BE2C (cell line): ENCODE results near the gene ZNF331.

ENCODE experiments used
- DNase-seq: peaks from one replicate; pipeline ENCODE4 v3.0.0-alpha.2; 2020
- H3K27me3 ChIP-seq: fragments of 250-450 bp; sonication (Bioruptor Pico); 2 replicates; pipeline ENCODE4 v1.5.1; 2020; ENCODE audit warnings: mild to moderate bottlenecking
- H3K36me3 ChIP-seq: fragments of 250-450 bp; sonication (Bioruptor Pico); 2 replicates; pipeline ENCODE4 v1.5.1; 2020; ENCODE audit warnings: mild to moderate bottlenecking
- H3K4me1 ChIP-seq: fragments of 250-450 bp; sonication (Bioruptor Pico); 2 replicates; pipeline ENCODE4 v1.5.1; 2020
- H3K4me3 ChIP-seq: 2 replicates; pipeline ENCODE4 v1.5.1; 2011; ENCODE audit warnings: low read depth, low read length
- H3K9me3 ChIP-seq: fragments of 250-450 bp; sonication (Bioruptor Pico); 2 replicates; pipeline ENCODE4 v1.5.1; 2020
- CTCF ChIP-seq: IDR thresholded peaks from 2 replicates; pipeline ENCODE4 v1.5.1; 2012; ENCODE audit warnings: mild to moderate bottlenecking, low read depth, low read length

The ZNF331 gene

GRCh38 chr19:53531457-53531856 lies 6.5 kb upstream of the ZNF331 start:
- TF ChIP-seq CTCF = no peak
- no peak for DNase-seq
- no peak overlapping the region for H3K4me3 ChIP-seq
- no peaks in the 10 kb centered on the region; the same call in 1 of the 2 replicates for H3K36me3 ChIP-seq
- no peaks in the 10 kb centered on the region for H3K9me3 ChIP-seq
- no peaks in the 10 kb centered on the region for H3K27me3 ChIP-seq
- no peaks in the 10 kb centered on the region for H3K4me1 ChIP-seq

GRCh38 chr19:53532362-53532761 lies 5.6 kb upstream of the ZNF331 start:
- Histone ChIP-seq H3K4me1 (no peaks in the 10 kb centered on the region), H3K27me3 (no peaks in the 10 kb centered on the region), H3K4me3 (no peak overlapping the region), H3K36me3 (no peaks in the 10 kb centered on the region; the same call in 1 of the 2 replicates), H3K9me3 (no peaks in the 10 kb centered on the region)
- TF ChIP-seq CTCF = no peak
- no peak for DNase-seq

- H3K9me3 ChIP-seq = no peaks in the 10 kb centered on the region
- peaks cover 5% of the 10 kb centered on the region; the same call in 1 of the 2 replicates for H3K36me3 ChIP-seq
- no peak for DNase-seq
- H3K4me3 ChIP-seq = no peak overlapping the region
- no peaks in the 10 kb centered on the region for H3K4me1 ChIP-seq
- H3K27me3 ChIP-seq = no peaks in the 10 kb centered on the region
- no peak for TF ChIP-seq CTCF
Observed at GRCh38 chr19:53536225-53536548, 1.8 kb upstream of the ZNF331 start.

GRCh38 chr19:53537121-53537520 lies 824 bp upstream of the ZNF331 start:
- Histone ChIP-seq H3K36me3 (peaks cover 5% of the 10 kb centered on the region; the same call in 1 of the 2 replicates), H3K4me1 (no peaks in the 10 kb centered on the region), H3K9me3 (no peaks in the 10 kb centered on the region), H3K27me3 (no peaks in the 10 kb centered on the region), H3K4me3 (peak overlapping the region; percentile 72)
- DNase-seq = no peak
- no peak for TF ChIP-seq CTCF

GRCh38 chr19:53538378-53539109 lies 599 bp downstream of the ZNF331 start:
- H3K4me3 ChIP-seq = peak overlapping the region; percentile 72
- no peaks in the 10 kb centered on the region for H3K9me3 ChIP-seq
- no peaks in the 10 kb centered on the region for H3K4me1 ChIP-seq
- peaks cover 5% of the 10 kb centered on the region; the same call in 1 of the 2 replicates for H3K36me3 ChIP-seq
- DNase-seq = no peak
- no peaks in the 10 kb centered on the region for H3K27me3 ChIP-seq
- no peak for TF ChIP-seq CTCF

GRCh38 chr19:53540091-53540490 lies 2.1 kb downstream of the ZNF331 start:
- no peak for TF ChIP-seq CTCF
- DNase-seq = no peak
- Histone ChIP-seq H3K4me1 (no peaks in the 10 kb centered on the region), H3K4me3 (no peak overlapping the region), H3K36me3 (peaks cover 5% of the 10 kb centered on the region; the same call in 1 of the 2 replicates), H3K27me3 (no peaks in the 10 kb centered on the region), H3K9me3 (no peaks in the 10 kb centered on the region)
